PC-9 (cell line): ENCODE data around the gene ZC3H8.

Experiments used
- CTCF ChIP-seq: fragments of 200-600 bp; sonication (generic); conservative IDR thresholded peaks from 2 replicates; pipeline ENCODE4 v1.6.1; 2017; ENCODE audit warnings: mixed run types, antibody characterized with exemption, mild to moderate bottlenecking, moderate library complexity
- EZH2 ChIP-seq: fragments of 200-600 bp; sonication (generic); IDR thresholded peaks from 2 replicates; pipeline ENCODE4 v1.8.0; 2017; ENCODE audit warnings: antibody characterized with exemption, low read depth

DNA sequence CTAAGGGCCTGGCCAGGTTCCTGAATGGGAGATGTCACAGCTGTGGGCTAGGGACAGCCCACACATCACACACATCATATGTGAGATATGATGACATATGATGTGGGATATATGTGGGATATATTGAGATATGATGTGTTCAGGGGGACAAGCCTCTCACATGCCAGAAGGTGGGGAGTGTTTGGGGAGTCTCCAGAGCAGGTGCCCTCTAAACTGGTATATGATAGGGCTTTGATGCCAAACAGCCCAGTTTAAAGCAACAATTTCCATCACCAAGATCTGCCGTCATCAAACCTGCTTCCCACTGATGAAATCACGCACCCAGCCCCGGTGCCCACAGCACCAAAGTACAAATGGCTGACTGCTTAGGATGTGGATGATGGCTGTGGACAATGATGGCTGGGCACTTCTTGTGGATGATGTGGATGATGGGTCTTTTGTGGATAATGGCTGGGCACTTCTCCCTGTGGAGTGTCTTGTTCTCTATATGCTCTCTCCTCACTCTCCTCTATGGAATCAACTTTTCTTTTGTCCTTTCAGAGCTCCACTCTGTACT, 65.8 kb downstream of the ZC3H8 start:
- TF ChIP-seq CTCF (no peak), EZH2 (no peak)
